Measurements from ENCODE around the gene RILPL2. TPM values are rescaled to one million over a fixed set of nuclear protein-coding genes. Genes with fewer than 3 reads are reported as not detected.

The RILPL2 gene
- total and polyA plus RNA-seq, 9 of the 15 experiments (the other 6 are each of a cell fraction or from before 2014, with no cell fraction given): 0.61 to 5.8 (median 4.3) TPM

DNA sequence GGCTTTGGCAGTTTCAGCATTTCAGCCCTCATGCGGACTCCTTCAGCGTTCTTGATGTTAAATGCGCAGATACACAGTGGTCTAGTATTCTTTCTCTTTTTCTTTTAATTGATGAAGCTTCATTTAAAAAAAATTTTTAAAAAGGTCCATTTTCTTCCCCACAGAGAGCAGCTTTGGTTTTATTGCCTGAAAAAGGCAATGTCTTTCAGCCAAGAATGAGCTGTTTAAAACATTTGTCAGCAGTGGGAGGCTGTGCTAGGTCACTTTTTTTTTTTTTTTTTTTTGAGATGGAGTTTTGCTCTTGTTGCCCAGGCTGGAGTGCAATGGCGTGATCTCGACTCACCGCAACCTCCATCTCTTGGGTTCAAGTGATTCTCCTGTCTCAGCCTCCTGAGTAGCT, 39.1 kb downstream of the RILPL2 start (continued):
- TF ChIP-seq RBM34 (IDR thresholded peaks at IDR 0.05; ENCODE audit: borderline replicate concordance, insufficient read depth, low read length): no peak
- no peak for TF ChIP-seq POLR2AphosphoS2 (IDR thresholded peaks at IDR 0.05; ENCODE audit: low read length)
- TF ChIP-seq MTA3 (IDR thresholded peaks at IDR 0.05; ENCODE audit: borderline replicate concordance): no peak
- TF ChIP-seq SAFB2 (IDR thresholded peaks at IDR 0.05; ENCODE audit: borderline replicate concordance, low read depth, low read length, severe bottlenecking): no peak
- no peak for TF ChIP-seq U2AF1 (optimal IDR thresholded peaks at IDR 0.05; ENCODE audit: low read depth, low read length)

DNA sequence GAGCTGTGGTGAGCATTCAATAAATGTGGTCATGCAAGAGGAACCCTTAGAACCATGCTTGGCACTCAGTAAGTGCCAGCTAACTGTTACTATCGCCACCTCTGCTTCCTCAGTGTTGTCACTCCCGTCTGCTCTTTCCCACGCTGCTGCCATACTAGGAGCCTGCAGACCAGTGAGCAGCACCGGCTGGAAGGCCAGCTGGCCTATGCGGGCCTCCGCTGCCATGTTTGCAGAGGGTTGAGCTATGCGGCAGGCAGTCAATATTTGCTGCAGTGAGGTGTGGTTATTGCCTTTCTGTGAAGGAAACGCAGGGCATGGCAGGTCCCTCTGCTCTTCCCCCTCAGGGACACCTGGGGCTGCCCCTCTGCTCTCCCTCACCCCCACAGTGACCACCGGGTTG, 39.5 kb downstream of the RILPL2 start:
- peaks cover 82% of the 10 kb centered on the region for H3K79me2 ChIP-seq (ENCODE audit: control insufficient read depth, insufficient read depth, low read length)
- no peak overlapping the region for H3K4me2 ChIP-seq (ENCODE audit: insufficient read depth, low read length)
- H3K4me3 ChIP-seq: no peak overlapping the region
- peaks cover 84% of the 10 kb centered on the region for H3K36me3 ChIP-seq (ENCODE audit: control insufficient read depth, insufficient read depth, low read length)
- WGBS (ENCODE audit: insufficient coverage, low coverage, missing lambda C conversion rate): 93% methylated on average over 9 of the region's 9 CpGs
- in situ Hi-C loops (cut with MboI): loop anchor here (25.0 kb wide), 1 partner anchor 1560 kb away; no protein-coding TSS in a partner anchor
- H3K27me3 ChIP-seq (ENCODE audit: control insufficient read depth in 2 of 2, insufficient read depth in 2 of 2, low read length in 2 of 2): no peaks in the 10 kb centered on the region
- FAIRE-seq (no peak), DNase-seq (ENCODE audit: extremely low read depth in 1 of 4, low spot score in 3 of 4) (no peak), ATAC-seq (no peak)
- BruUV-seq (replicated peaks): no TSS peak
- no peak overlapping the region for H2AFZ ChIP-seq (ENCODE audit: low read depth, low read length)
- H3K9me1 ChIP-seq (ENCODE audit: control insufficient read depth, insufficient read depth, low read length): peaks cover 12% of the 10 kb centered on the region
- H3K4me1 ChIP-seq (replicated peaks in 1 of 2; ENCODE audit: control insufficient read depth in 2 of 2, insufficient read depth in 2 of 2, low read length in 2 of 2): peaks cover 0 to 9% of the 10 kb centered on the region in 2 experiments; a peak in 2 of 5 replicates
- no peak overlapping the region; the same call in 2 of the 3 replicates for H3K27ac ChIP-seq (ENCODE audit: extremely low read depth, low read depth, low read length)
- no peaks in the 10 kb centered on the region for H3K9me3 ChIP-seq (replicated peaks; ENCODE audit: control insufficient read depth, insufficient read depth, low read depth, low read length)
- no peak for TF ChIP-seq ZZZ3 (IDR thresholded peaks at IDR 0.05)
- TF ChIP-seq POLR2G (IDR thresholded peaks at IDR 0.05; ENCODE audit: low read depth, low read length): 0 out of 2 replicates have a peak, but pooled peaks have one; percentile 23
- TF ChIP-seq, protein P1, sequence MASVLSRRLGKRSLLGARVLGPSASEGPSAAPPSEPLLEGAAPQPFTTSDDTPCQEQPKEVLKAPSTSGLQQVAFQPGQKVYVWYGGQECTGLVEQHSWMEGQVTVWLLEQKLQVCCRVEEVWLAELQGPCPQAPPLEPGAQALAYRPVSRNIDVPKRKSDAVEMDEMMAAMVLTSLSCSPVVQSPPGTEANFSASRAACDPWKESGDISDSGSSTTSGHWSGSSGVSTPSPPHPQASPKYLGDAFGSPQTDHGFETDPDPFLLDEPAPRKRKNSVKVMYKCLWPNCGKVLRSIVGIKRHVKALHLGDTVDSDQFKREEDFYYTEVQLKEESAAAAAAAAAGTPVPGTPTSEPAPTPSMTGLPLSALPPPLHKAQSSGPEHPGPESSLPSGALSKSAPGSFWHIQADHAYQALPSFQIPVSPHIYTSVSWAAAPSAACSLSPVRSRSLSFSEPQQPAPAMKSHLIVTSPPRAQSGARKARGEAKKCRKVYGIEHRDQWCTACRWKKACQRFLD (CRISPR knock-in tag; IDR thresholded peaks at IDR 0.05): no peak
- peak; percentile 37; the same call in 1 of the 2 replicates for TF ChIP-seq RBFOX2 (IDR thresholded peaks at IDR 0.05; ENCODE audit: low read depth, low read length)
- TF ChIP-seq, protein P2, sequence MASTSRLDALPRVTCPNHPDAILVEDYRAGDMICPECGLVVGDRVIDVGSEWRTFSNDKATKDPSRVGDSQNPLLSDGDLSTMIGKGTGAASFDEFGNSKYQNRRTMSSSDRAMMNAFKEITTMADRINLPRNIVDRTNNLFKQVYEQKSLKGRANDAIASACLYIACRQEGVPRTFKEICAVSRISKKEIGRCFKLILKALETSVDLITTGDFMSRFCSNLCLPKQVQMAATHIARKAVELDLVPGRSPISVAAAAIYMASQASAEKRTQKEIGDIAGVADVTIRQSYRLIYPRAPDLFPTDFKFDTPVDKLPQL (IDR thresholded peaks at IDR 0.05; ENCODE audit: extremely low read depth, insufficient read length): no peak
- no peak for TF ChIP-seq ZSCAN29 (IDR thresholded peaks at IDR 0.05)
- TF ChIP-seq MAZ (CRISPR knock-in tag; conservative IDR thresholded peaks at IDR 0.05 in 1 of 2, IDR thresholded peaks at IDR 0.05 in 1 of 2): no peak
- TF ChIP-seq, protein P3, sequence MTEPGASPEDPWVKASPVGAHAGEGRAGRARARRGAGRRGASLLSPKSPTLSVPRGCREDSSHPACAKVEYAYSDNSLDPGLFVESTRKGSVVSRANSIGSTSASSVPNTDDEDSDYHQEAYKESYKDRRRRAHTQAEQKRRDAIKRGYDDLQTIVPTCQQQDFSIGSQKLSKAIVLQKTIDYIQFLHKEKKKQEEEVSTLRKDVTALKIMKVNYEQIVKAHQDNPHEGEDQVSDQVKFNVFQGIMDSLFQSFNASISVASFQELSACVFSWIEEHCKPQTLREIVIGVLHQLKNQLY (CRISPR knock-in tag; conservative IDR thresholded peaks at IDR 0.05): no peak
- TF ChIP-seq ILF3 (IDR thresholded peaks at IDR 0.05; ENCODE audit: borderline replicate concordance): no peak
- peaks cover 32% of the 10 kb centered on the region for H4K20me1 ChIP-seq (replicated peaks; ENCODE audit: control insufficient read depth, insufficient read depth, low read length)
- ChIA-PET CTCF (ENCODE audit: low intra/inter-chr PET ratio) (no interaction called here), POLR2A (interaction anchor here (0.6 to 3.3 kb wide), 9 partner anchors 9 to 307 kb away, joined by 3 to 20 read pairs (median 4); partner anchors contain the start of genes KMT5A and TMED2)
- peak overlapping the region in 1 of 2 experiments; percentile 67; a peak in 1 of 4 replicates for H3K9ac ChIP-seq (ENCODE audit: insufficient read depth in 1 of 2, low read depth in 2 of 2, low read length in 2 of 2)
- intact Hi-C loops (cut with micrococcal nuclease): no loop called here

Data from K562 (cell line).